K562 (cell line): Measurements from ENCODE around the gene HNRNPM. TPM values are rescaled to one million over a fixed set of nuclear protein-coding genes. Genes with fewer than 3 reads are reported as not detected.

Experiments
- BCL6 ChIP-seq: fragments of 250-450 bp; sonication (Bioruptor Pico); IDR thresholded peaks from 2 replicates; pipeline ENCODE4 v1.4.0; 2020
- MIER1 ChIP-seq: fragments of 450-650 bp; IDR thresholded peaks from 2 replicates; pipeline ENCODE4 v1.6.1; 2016; ENCODE audit warnings: antibody characterized with exemption, mild to moderate bottlenecking, low read depth
- SRSF7 ChIP-seq: fragments of 200-400 bp; formaldehyde crosslinking; optimal IDR thresholded peaks from 2 replicates; pipeline ENCODE3; 2017; ENCODE audit warnings: mild to moderate bottlenecking, low read depth, low read length
- ZBTB40 ChIP-seq, 2 experiments: fragments of 450-650 bp in 1 of 2; sonication (generic) in 1 of 2; formaldehyde crosslinking in 1 of 2; IDR thresholded peaks; 2 replicates each; pipeline versions ENCODE4 v1.7.1 to v1.9.0; 2016 to 2022; ENCODE audit warnings: inconsistent platforms in 1 of 2, mild to moderate bottlenecking in 1 of 2, missing genetic modification reagents in 1 of 2
- polyA plus RNA-seq, 8 experiments: library from polyadenylated mRNA; depleted of rRNA in 4 of 8; stranded (reverse) in 5 of 8; unstranded in 3 of 8; fragments of >200 nt; fragmentation: Nextera tagmentation in 2 of 8; fragmentation: Illumina TruSeq in 1 of 8; extraction: Ambion mirVana in 2 of 8; extraction: Trizol in 1 of 8; gene quantifications; 2 replicates each; pipeline versions ENCODE4 v1.2.1 to v1.2.3, GENCODE V29; 2011 to 2014; ENCODE audit warnings: inconsistent platforms in 1 of 8, missing spikeins in 1 of 8
- total RNA-seq, 7 experiments: library from RNA; depleted of rRNA in 6 of 7; stranded (reverse); fragments of >200 nt in 6 of 7; fragmentation: Illumina TruSeq in 2 of 7; extraction: Trizol in 2 of 7; gene quantifications; 2 replicates each; pipeline versions ENCODE4 v1.2.1 to v1.2.3, GENCODE V29; 2011 to 2021; ENCODE audit warnings: low replicate concordance in 1 of 7

Gene HNRNPM
- total and polyA plus RNA-seq, 9 of the 15 experiments (the other 6 are each of a cell fraction or from before 2014, with no cell fraction given): 11.1 to 340 (median 195) TPM

- TF ChIP-seq ZBTB40 (IDR thresholded peaks at IDR 0.05) (no peak), ZBTB40 (CRISPR knock-in tag; IDR thresholded peaks at IDR 0.05) (no peak), BCL6 (CRISPR knock-in tag) (no peak), MIER1 (no peak), SRSF7 (no peak)
Observed at GRCh38 chr19:8499048-8499833, 54.5 kb downstream of the HNRNPM start (continued).
